ENCODE data around the gene EPM2AIP1. TPM values are rescaled to one million over a fixed set of nuclear protein-coding genes. Genes with fewer than 3 reads are reported as not detected.
"Not testable (repeated sequence)": the region's sequence is repeated elsewhere in the genome, so short reads cannot be mapped to it uniquely, and the experiment has no call there.

The EPM2AIP1 gene
- total RNA-seq, result 10 to 100 TPM; 15.3 to 19.9 TPM
- long read RNA-seq, donor 1, full-length matches to known transcripts, result 9 of 9 reads
- long read RNA-seq, donor 1, partial matches to known transcripts, result 0 of 9 reads
- long read RNA-seq, donor 1, other reads (novel, unspliced or antisense), result 0 of 9 reads
- long read RNA-seq, donor 2, partial matches to known transcripts, result 1 of 2 reads
- long read RNA-seq, donor 2, other reads (novel, unspliced or antisense), result 0 of 2 reads

GRCh38 chr3:36992806-36993325 is at the start of gene EPM2AIP1:
TSS of gene EPM2AIP1 (minus strand) at chr3:36993131. CDS start at chr3:36993077, 54 bp downstream.
- DNase-seq (ENCODE audit: low spot score), result peak; percentile 99
- intact Hi-C loops (cut with DNase I), result no loop called here

GRCh38 chr3:37042712-37043111 is 49.8 kb upstream of the EPM2AIP1 start:
- DNase-seq (ENCODE audit: low spot score); intact Hi-C loops (cut with DNase I): not testable (repeated sequence)

- intact Hi-C loops (cut with DNase I), result no loop called here
- DNase-seq (ENCODE audit: low spot score), result no peak
These were observed 48.7 kb upstream of the EPM2AIP1 start for GRCh38 chr3:37041546-37042195.

- intact Hi-C loops (cut with DNase I), result no loop called here
- no peak for DNase-seq (ENCODE audit: low spot score)
These were observed 47.3 kb upstream of the EPM2AIP1 start for GRCh38 chr3:37040231-37040630.

- DNase-seq (ENCODE audit: low spot score), result no peak
- intact Hi-C loops (cut with DNase I), result no loop called here
These were observed 46.4 kb upstream of the EPM2AIP1 start for GRCh38 chr3:37039161-37039846.

GRCh38 chr3:37037352-37037751 is 44.4 kb upstream of the EPM2AIP1 start:
- DNase-seq (ENCODE audit: low spot score), result no peak
- intact Hi-C loops (cut with DNase I), result no loop called here

- no peak for DNase-seq (ENCODE audit: low spot score)
- intact Hi-C loops (cut with DNase I), result no loop called here
These were observed 40.0 kb upstream of the EPM2AIP1 start for GRCh38 chr3:37032961-37033360.

- no peak for DNase-seq (ENCODE audit: low spot score)
- intact Hi-C loops (cut with DNase I), result no loop called here
These were observed 38.3 kb upstream of the EPM2AIP1 start for GRCh38 chr3:37031096-37031682.

GRCh38 chr3:37030588-37030987 is 37.7 kb upstream of the EPM2AIP1 start:
- no peak for DNase-seq (ENCODE audit: low spot score)
- intact Hi-C loops (cut with DNase I), result no loop called here

GRCh38 chr3:37029516-37030163 is 36.7 kb upstream of the EPM2AIP1 start:
- no peak for DNase-seq (ENCODE audit: low spot score)
- intact Hi-C loops (cut with DNase I), result loop anchor here (10.0 kb wide), 1 partner anchor 185 kb away; no protein-coding TSS in a partner anchor

GRCh38 chr3:37029111-37029510 is 36.2 kb upstream of the EPM2AIP1 start:
- no peak for DNase-seq (ENCODE audit: low spot score)
- intact Hi-C loops (cut with DNase I), result loop anchor here (10.0 kb wide), 1 partner anchor 186 kb away; no protein-coding TSS in a partner anchor

GRCh38 chr3:37028329-37028728 is 35.4 kb upstream of the EPM2AIP1 start:
- intact Hi-C loops (cut with DNase I), result loop anchor here (10.0 kb wide), 1 partner anchor 186 kb away; no protein-coding TSS in a partner anchor

GRCh38 chr3:37026851-37027250 is 33.9 kb upstream of the EPM2AIP1 start:
- intact Hi-C loops (cut with DNase I), result loop anchor here (10.0 kb wide), 1 partner anchor 188 kb away; no protein-coding TSS in a partner anchor
- no peak for DNase-seq (ENCODE audit: low spot score)

More at GRCh38 chr3:37028329-37028728, 35.4 kb upstream of the EPM2AIP1 start:
- DNase-seq (ENCODE audit: low spot score), result no peak

- intact Hi-C loops (cut with DNase I), result loop anchor here (10.0 kb wide), 1 partner anchor 189 kb away; no protein-coding TSS in a partner anchor
- no peak for DNase-seq (ENCODE audit: low spot score)
These were observed 32.8 kb upstream of the EPM2AIP1 start for GRCh38 chr3:37025561-37026335.

GRCh38 chr3:37024820-37025405 is 32.0 kb upstream of the EPM2AIP1 start:
- DNase-seq (ENCODE audit: low spot score), result no peak
- intact Hi-C loops (cut with DNase I), result loop anchor here (10.0 kb wide), 1 partner anchor 190 kb away; no protein-coding TSS in a partner anchor

- DNase-seq (ENCODE audit: low spot score), result no peak
- intact Hi-C loops (cut with DNase I), result loop anchor here (10.0 kb wide), 1 partner anchor 191 kb away; no protein-coding TSS in a partner anchor
These were observed 31.2 kb upstream of the EPM2AIP1 start for GRCh38 chr3:37024092-37024491.

- intact Hi-C loops (cut with DNase I), result no loop called here
- no peak for DNase-seq (ENCODE audit: low spot score)
These were observed 24.8 kb upstream of the EPM2AIP1 start for GRCh38 chr3:37017683-37018082.

- intact Hi-C loops (cut with DNase I), result no loop called here
- no peak for DNase-seq (ENCODE audit: low spot score)
These were observed 24.0 kb upstream of the EPM2AIP1 start for GRCh38 chr3:37016903-37017302.
